PC-3 (cell line): ENCODE data around the gene SLC39A5. TPM values are rescaled to one million over a fixed set of nuclear protein-coding genes. Genes with fewer than 3 reads are reported as not detected.

Experiments used
- ATAC-seq: fragments of 200-7000 bp; cut with Tn5 transposase; 2 replicates; pipeline ENCODE4 v1.9.1; 2020; ENCODE audit warnings: mild to moderate bottlenecking, moderate library complexity
- BruUV-seq: library from RNA; stranded (reverse); fragments of 400-500 nt; replicated peaks from 2 replicates; lab custom pipeline; 2021; lab: Mats Ljungman, UMichigan
- CTCF ChIA-PET: fragments of 300-600 bp; sonication (Branson Sonifier 250); formaldehyde crosslinking; loops from one replicate; lab custom pipeline; 2022; ENCODE audit warnings: antibody characterized with exemption; lab: Charles Lee
- POLR2A ChIA-PET: fragments of 300-600 bp; sonication (Branson Sonifier 250); formaldehyde crosslinking; loops from one replicate; lab custom pipeline; 2022; ENCODE audit warnings: antibody characterized with exemption; ENCODE audit not compliant: unreplicated experiment; lab: Charles Lee
- DNase-seq: peaks from one replicate; pipeline ENCODE4 v3.0.0-alpha.2; 2015
- H2AFZ ChIP-seq: fragments of 300-600 bp; sonication (generic); 2 replicates; pipeline ENCODE4 v1.6.0; 2016; ENCODE audit warnings: antibody characterized with exemption, low read length
- H3F3A ChIP-seq: fragments of 300-600 bp; sonication (generic); one replicate; pipeline ENCODE4 v1.6.0; 2017; ENCODE audit warnings: antibody characterized with exemption, low read length, control low read depth, mild to moderate bottlenecking; ENCODE audit not compliant: unreplicated experiment
- H3K27ac ChIP-seq: fragments of 300-600 bp; sonication (generic); 2 replicates; pipeline ENCODE4 v1.5.1; 2016; ENCODE audit warnings: mild to moderate bottlenecking, low read length
- H3K27me3 ChIP-seq: fragments of 300-600 bp; sonication (generic); 2 replicates; pipeline ENCODE4 v1.6.1; 2016; ENCODE audit warnings: low read length, mixed read lengths
- H3K36me3 ChIP-seq: fragments of 300-600 bp; sonication (generic); 2 replicates; pipeline ENCODE4 v1.6.1; 2016; ENCODE audit warnings: low read depth, mixed run types, low read length, mixed read lengths
- H3K4me1 ChIP-seq: fragments of 300-600 bp; sonication (generic); 2 replicates; pipeline ENCODE4 v1.5.1; 2016; ENCODE audit warnings: low read length; ENCODE audit not compliant: insufficient read depth
- H3K4me2 ChIP-seq: fragments of 300-600 bp; sonication (generic); 2 replicates; pipeline ENCODE4 v1.6.0; 2016; ENCODE audit warnings: low read length
- H3K4me3 ChIP-seq: fragments of 300-600 bp; sonication (generic); 2 replicates; pipeline ENCODE4 v1.5.1; 2016; ENCODE audit warnings: mild to moderate bottlenecking, low read length, mixed read lengths
- H3K79me2 ChIP-seq: fragments of 300-600 bp; sonication (generic); 2 replicates; pipeline ENCODE4 v1.6.1; 2017; ENCODE audit warnings: low read length, mixed read lengths
- H3K9ac ChIP-seq: fragments of 300-600 bp; sonication (generic); 2 replicates; pipeline ENCODE4 v1.6.0; 2016; ENCODE audit warnings: mild to moderate bottlenecking, low read length
- H3K9me2 ChIP-seq: fragments of 300-600 bp; sonication (generic); replicated peaks from 2 replicates; pipeline ENCODE4 v1.6.1; 2016; ENCODE audit warnings: mixed run types, low read length, mixed read lengths
- H3K9me3 ChIP-seq: fragments of 300-600 bp; sonication (generic); 2 replicates; pipeline ENCODE4 v1.6.1; 2016; ENCODE audit warnings: low read length, mixed read lengths
- H4K20me1 ChIP-seq: fragments of 300-600 bp; sonication (generic); 2 replicates; pipeline ENCODE4 v1.6.1; 2016; ENCODE audit warnings: low read length, mixed read lengths
- EZH2 ChIP-seq: fragments of 300-600 bp; sonication (generic); IDR thresholded peaks from one replicate; pipeline ENCODE4 v1.6.1; 2017; ENCODE audit warnings: antibody characterized with exemption, mild to moderate bottlenecking, low read length; ENCODE audit not compliant: unreplicated experiment
- EZH2phosphoT487 ChIP-seq: fragments of 300-600 bp; sonication (generic); IDR thresholded peaks from 2 replicates; pipeline ENCODE4 v1.6.1; 2018; ENCODE audit warnings: mild to moderate bottlenecking, antibody characterized with exemption, low read length, borderline replicate concordance
- intact Hi-C: fragments of 100-400 bp; cut with micrococcal nuclease; formaldehyde crosslinking; loops from 2 replicates; pipeline ENCODE4 v1.9.0; 2023
- total RNA-seq: library from RNA; depleted of rRNA; stranded (reverse); fragments of >200 nt; gene quantifications from 2 replicates; pipeline ENCODE4 v1.2.3, GENCODE V29; 2014
- TF ChIP-seq, protein P1 (sequence below): fragments of 300-600 bp; sonication (generic); conservative IDR thresholded peaks from 2 replicates; pipeline ENCODE4 v1.5.1; 2017; ENCODE audit warnings: antibody characterized with exemption, low read depth, mild to moderate bottlenecking, low read length

Gene SLC39A5
- total RNA-seq, 1 experiment from 2014 or later, result 0.18 TPM

GRCh38 chr12:56266693-56267442, 37.0 kb downstream of the SLC39A5 start, which contains the start of gene COQ10A:
TSS of gene COQ10A (plus strand) at chr12:56266942. CDS start at chr12:56267119, 177 bp downstream.
- Histone ChIP-seq H3K9ac (peak within 1 kb of the TSS; percentile 74), H3K36me3 (peaks cover 14% of the 10 kb centered on the region; the same call in 1 of the 2 replicates), H3F3A (no peaks in the 10 kb centered on the region), H3K4me3 (peak within 1 kb of the TSS; percentile 93), H2AFZ (peak within 1 kb of the TSS; percentile 96), H3K4me2 (peak within 1 kb of the TSS; percentile 96), H3K4me1 (peaks cover 3% of the 10 kb centered on the region), H4K20me1 (no peaks in the 10 kb centered on the region), H3K79me2 (no peaks in the 10 kb centered on the region), H3K9me3 (no peaks in the 10 kb centered on the region), H3K27me3 (no peaks in the 10 kb centered on the region), H3K27ac (peak within 1 kb of the TSS; percentile 60), H3K9me2 (no peaks in the 10 kb centered on the region)
- ChIA-PET CTCF (interaction anchor here (1.6 kb wide), 1 partner anchor 9 kb away, joined by 11 read pairs; the partner anchor contains the start of gene ANKRD52), POLR2A (no interaction called here)
- TF ChIP-seq EZH2phosphoT487 (no peak), EZH2 (no peak)
- TF ChIP-seq, protein P1, sequence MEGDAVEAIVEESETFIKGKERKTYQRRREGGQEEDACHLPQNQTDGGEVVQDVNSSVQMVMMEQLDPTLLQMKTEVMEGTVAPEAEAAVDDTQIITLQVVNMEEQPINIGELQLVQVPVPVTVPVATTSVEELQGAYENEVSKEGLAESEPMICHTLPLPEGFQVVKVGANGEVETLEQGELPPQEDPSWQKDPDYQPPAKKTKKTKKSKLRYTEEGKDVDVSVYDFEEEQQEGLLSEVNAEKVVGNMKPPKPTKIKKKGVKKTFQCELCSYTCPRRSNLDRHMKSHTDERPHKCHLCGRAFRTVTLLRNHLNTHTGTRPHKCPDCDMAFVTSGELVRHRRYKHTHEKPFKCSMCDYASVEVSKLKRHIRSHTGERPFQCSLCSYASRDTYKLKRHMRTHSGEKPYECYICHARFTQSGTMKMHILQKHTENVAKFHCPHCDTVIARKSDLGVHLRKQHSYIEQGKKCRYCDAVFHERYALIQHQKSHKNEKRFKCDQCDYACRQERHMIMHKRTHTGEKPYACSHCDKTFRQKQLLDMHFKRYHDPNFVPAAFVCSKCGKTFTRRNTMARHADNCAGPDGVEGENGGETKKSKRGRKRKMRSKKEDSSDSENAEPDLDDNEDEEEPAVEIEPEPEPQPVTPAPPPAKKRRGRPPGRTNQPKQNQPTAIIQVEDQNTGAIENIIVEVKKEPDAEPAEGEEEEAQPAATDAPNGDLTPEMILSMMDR, result peak; percentile 69
- intact Hi-C loops, result loop anchor here (5.0 kb wide), 1 partner anchor 45 kb away; the partner anchor contains the start of genes NABP2 and RNF41
- ATAC-seq (peak; percentile 92), DNase-seq (peak; percentile 88)
- TSS peak; percentile 38 for BruUV-seq

- TF ChIP-seq EZH2 (no peak), EZH2phosphoT487 (no peak)
- TF ChIP-seq, protein P1, result no peak
- Histone ChIP-seq H3K36me3 (peaks cover 14% of the 10 kb centered on the region; the same call in 1 of the 2 replicates), H3K9ac (peak overlapping the region; percentile 74; the same call in 1 of the 2 replicates), H3K27ac (no peak overlapping the region), H3K4me1 (no peaks in the 10 kb centered on the region), H3K27me3 (no peaks in the 10 kb centered on the region), H2AFZ (peak overlapping the region; percentile 96), H3K4me3 (peak overlapping the region; percentile 93), H3K9me2 (no peaks in the 10 kb centered on the region), H3K4me2 (peak overlapping the region; percentile 96), H4K20me1 (no peaks in the 10 kb centered on the region), H3F3A (no peaks in the 10 kb centered on the region), H3K79me2 (no peaks in the 10 kb centered on the region), H3K9me3 (no peaks in the 10 kb centered on the region)
- no peak; the same call in 1 of the 2 replicates for ATAC-seq
- no TSS peak for BruUV-seq
- no peak for DNase-seq
- CTCF ChIA-PET, result interaction anchor here (0.5 to 1.6 kb wide), 2 partner anchors 9 to 860 kb away, joined by 3 to 11 read pairs; partner anchors contain the start of gene ANKRD52
- intact Hi-C loops, result loop anchor here (5.0 kb wide), 1 partner anchor 45 kb away; the partner anchor contains the start of genes NABP2 and RNF41
- POLR2A ChIA-PET, result no interaction called here
These were observed 37.7 kb downstream of the SLC39A5 start for GRCh38 chr12:56267443-56268071.
